Heart left ventricle (tissue), 13 donors: Measurements from ENCODE around the gene TAMM41.

ENCODE experiments used
- POLR2A ChIP-seq, 2 donors: fragments of 450-650 bp; IDR thresholded peaks; one replicate each; pipeline ENCODE4 v1.6.1; 2017; ENCODE audit warnings: antibody characterized with exemption in 2 of 2, mild to moderate bottlenecking in 2 of 2, moderate library complexity in 2 of 2
- TF ChIP-seq, protein P1 (sequence below), 12 donors: fragments of 200-600 bp; sonication (generic) in 4 of 12; IDR thresholded peaks; one replicate each; pipeline versions ENCODE4 v1.5.0 to v1.8.0; 2018 to 2022; ENCODE audit warnings: antibody characterized with exemption in 12 of 12, mild to moderate bottlenecking in 5 of 12
- donor health status: ischemic (EF 13 %, LVEDD 7.1; RV severe dilation, severe dysfunction).
- donor health status: DM: no; HTN: yes; CAD: no.
- donor health status: DM: no; HTN: no; CAD: no.
- donor health status: ischemic (EF 25% LVEDD 6.9; RV normal size, moderate dysfunction).
- donor health status: ischemic (EF 25% LVEDD 5.7; RV mildly dilated, moderate dysfunction).
- donor health status: ischemic (EF 35%, LVEDD 5.7; RV mildly dilated, moderate dysfunction).
- donor health status: nonischemic (EF 11% LVEDD 7.7; RV severe dilation, severe dysfunction).
- donor health status: DM: yes; HTN: yes; CAD: no.
- donor health status: PGD.
- donor health status: ischemic (EF 29% LVEDD 5.4; RV normal size, mild dysfunction).
- donor health status: nonischemic (EF 23%, LVEDD 6.1; RV moderate dilation, normal function).

DNA sequence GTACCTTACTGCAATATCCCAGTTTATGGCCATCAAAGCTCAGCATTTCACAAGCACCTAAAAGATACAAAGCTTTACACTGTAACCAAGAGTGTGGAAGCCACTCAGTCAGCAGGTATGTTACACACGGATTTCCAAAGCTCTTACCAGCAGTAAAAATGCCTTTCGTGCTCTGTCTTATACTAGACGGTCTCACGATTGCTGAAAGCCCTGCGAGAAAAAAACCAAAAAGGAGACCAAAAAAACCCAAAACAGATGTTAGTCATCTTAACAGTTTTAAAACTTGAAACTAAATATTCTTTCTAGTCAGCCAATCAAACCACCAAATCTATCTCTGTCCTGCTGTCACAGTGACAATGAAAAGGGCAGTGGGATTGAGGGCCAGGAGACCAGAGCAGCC, 39.0 kb downstream of the TAMM41 start:
- no peak for TF ChIP-seq POLR2A (IDR thresholded peaks at IDR 0.05)
- TF ChIP-seq, protein P1, sequence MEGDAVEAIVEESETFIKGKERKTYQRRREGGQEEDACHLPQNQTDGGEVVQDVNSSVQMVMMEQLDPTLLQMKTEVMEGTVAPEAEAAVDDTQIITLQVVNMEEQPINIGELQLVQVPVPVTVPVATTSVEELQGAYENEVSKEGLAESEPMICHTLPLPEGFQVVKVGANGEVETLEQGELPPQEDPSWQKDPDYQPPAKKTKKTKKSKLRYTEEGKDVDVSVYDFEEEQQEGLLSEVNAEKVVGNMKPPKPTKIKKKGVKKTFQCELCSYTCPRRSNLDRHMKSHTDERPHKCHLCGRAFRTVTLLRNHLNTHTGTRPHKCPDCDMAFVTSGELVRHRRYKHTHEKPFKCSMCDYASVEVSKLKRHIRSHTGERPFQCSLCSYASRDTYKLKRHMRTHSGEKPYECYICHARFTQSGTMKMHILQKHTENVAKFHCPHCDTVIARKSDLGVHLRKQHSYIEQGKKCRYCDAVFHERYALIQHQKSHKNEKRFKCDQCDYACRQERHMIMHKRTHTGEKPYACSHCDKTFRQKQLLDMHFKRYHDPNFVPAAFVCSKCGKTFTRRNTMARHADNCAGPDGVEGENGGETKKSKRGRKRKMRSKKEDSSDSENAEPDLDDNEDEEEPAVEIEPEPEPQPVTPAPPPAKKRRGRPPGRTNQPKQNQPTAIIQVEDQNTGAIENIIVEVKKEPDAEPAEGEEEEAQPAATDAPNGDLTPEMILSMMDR (IDR thresholded peaks at IDR 0.05): no peak
